GM18505 (cell line): Measurements from ENCODE around the gene VPS51.

ENCODE experiments used
- ATAC-seq: cut with Tn5 transposase; IDR thresholded peaks from one replicate; pipeline ENCODE4 v1.9.1; 2021; ENCODE audit not compliant: unreplicated experiment
- POLR2A ChIP-seq: IDR thresholded peaks from 4 replicates; pipeline ENCODE4 v1.6.1; 2011; ENCODE audit warnings: borderline replicate concordance; ENCODE audit not compliant: insufficient read depth, insufficient read length; ENCODE audit errors: extremely low read depth

The VPS51 gene

GRCh38 chr11:65083834-65084597, 12.0 kb upstream of the VPS51 start, which contains the start of the genes CDCA5 and ZFPL1:
Gene CDCA5, minus strand, starts transcription at chr11:65084040. Its CDS starts 62 bp downstream, at chr11:65083978.
Gene ZFPL1, plus strand, starts transcription at chr11:65084222. Its CDS starts 477 bp downstream, at chr11:65084699.
- peak; percentile 84 for ATAC-seq
- peak; percentile 86 for TF ChIP-seq POLR2A

- TF ChIP-seq POLR2A = no peak
- peak; percentile 17 for ATAC-seq
Observed at GRCh38 chr11:65084598-65085375, 11.2 kb upstream of the VPS51 start.

- no peak for ATAC-seq
- no peak for TF ChIP-seq POLR2A
Observed at GRCh38 chr11:65085446-65085845, 10.6 kb upstream of the VPS51 start.

- TF ChIP-seq POLR2A = no peak
- ATAC-seq = no peak
Observed at GRCh38 chr11:65086809-65087208, 9.2 kb upstream of the VPS51 start.

- no peak for ATAC-seq
- TF ChIP-seq POLR2A = no peak
Observed at GRCh38 chr11:65087216-65087615, 8.8 kb upstream of the VPS51 start.

GRCh38 chr11:65087827-65088226, 8.2 kb upstream of the VPS51 start:
- no peak for TF ChIP-seq POLR2A
- ATAC-seq = no peak

- no peak for TF ChIP-seq POLR2A
- ATAC-seq = no peak
Observed at GRCh38 chr11:65089621-65090020, 6.4 kb upstream of the VPS51 start.

GRCh38 chr11:65090628-65091027, 5.4 kb upstream of the VPS51 start:
- no peak for TF ChIP-seq POLR2A

GRCh38 chr11:65095427-65095826, 587 bp upstream of the VPS51 start:
- TF ChIP-seq POLR2A = no peak
- ATAC-seq = no peak

More at GRCh38 chr11:65090628-65091027, 5.4 kb upstream of the VPS51 start:
- ATAC-seq = no peak

GRCh38 chr11:65096926-65097325, 912 bp downstream of the VPS51 start:
- no peak for ATAC-seq
- TF ChIP-seq POLR2A = no peak

- no peak for ATAC-seq
Observed at GRCh38 chr11:65100674-65101350, 4.8 kb downstream of the VPS51 start.

GRCh38 chr11:65102142-65103095, 6.4 kb downstream of the VPS51 start:
- TF ChIP-seq POLR2A = no peak
- no peak for ATAC-seq

More at GRCh38 chr11:65100674-65101350, 4.8 kb downstream of the VPS51 start:
- TF ChIP-seq POLR2A = no peak
